GM19372 (cell line): ENCODE results near the gene PLCE1.

Source experiments
- ATAC-seq: cut with Tn5 transposase; IDR thresholded peaks from one replicate; pipeline ENCODE4 v1.9.1; 2021; ENCODE audit warnings: mild to moderate bottlenecking, low read depth, moderate library complexity; ENCODE audit not compliant: unreplicated experiment

The PLCE1 gene

DNA sequence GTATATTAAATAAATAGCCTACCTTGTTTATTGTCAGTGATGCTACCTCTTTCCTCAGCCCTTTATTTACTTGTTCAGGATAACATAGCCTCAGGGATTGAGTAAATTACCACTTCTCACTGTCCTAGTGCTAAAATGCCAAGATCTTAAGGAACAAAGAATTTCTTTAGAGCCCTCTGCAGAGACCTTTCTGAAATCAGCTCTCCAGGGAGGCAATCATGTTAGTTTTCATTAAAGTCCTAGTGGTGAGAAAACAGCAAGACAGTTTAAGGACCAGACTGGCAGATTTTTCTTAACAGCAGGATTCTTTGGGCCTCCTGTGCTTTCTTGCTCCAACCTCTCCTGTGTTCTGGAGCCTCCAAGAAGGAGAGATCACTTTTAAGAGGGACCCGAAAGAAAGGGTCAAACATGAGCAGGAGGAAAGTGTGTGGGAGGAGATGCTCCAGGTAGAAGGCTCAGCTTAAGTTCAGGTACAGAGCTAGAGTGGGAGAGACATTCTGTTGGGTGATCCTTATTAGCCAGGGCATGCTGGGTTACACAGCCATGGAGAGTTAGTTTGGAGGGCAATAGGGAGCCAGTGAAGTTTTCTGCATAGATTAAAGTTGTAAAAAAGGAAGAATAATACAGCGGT lies 1.2 kb upstream of the PLCE1 start:
- ATAC-seq: no peak

GRCh38 chr10:93993414-93993781 lies 333 bp upstream of the PLCE1 start:
- no peak for ATAC-seq

DNA sequence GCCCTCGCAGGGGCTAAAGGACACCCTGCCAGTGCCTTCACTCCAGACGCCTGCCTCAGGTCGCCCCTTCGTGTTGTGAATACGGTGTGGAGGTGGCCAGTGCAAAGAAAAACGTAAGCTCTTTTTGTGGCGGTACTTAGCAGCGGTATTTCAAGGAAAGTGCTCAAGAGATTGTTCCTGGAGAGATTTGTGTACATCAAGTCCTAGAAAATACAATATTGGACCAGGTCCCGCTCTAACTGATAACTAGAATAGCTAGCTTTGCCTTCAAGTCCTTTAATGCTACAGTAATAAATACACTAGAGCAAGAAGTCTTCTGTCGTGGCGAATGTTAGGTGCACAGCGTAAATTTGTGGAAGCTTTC lies 689 bp downstream of the PLCE1 start:
- no peak for ATAC-seq

DNA sequence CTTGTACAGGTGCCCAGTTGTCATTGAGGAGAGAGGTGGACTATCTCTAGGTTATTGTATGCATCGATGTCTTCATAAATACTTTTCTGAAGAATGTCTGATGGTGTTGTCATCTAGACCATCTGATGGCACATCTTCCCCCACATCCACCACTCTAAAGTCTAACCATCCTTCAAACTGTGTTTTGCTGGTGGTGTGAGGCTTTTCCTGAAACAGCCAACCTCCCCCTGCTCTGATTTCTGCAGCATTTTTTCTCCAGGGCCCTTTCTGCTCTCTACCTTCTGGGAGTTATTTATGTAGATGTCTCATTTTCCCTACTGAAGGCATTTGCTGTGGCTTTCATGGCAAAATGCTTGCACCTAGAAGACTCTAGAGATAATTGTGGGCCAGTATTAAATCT lies 1.5 kb downstream of the PLCE1 start:
- ATAC-seq: no peak

DNA sequence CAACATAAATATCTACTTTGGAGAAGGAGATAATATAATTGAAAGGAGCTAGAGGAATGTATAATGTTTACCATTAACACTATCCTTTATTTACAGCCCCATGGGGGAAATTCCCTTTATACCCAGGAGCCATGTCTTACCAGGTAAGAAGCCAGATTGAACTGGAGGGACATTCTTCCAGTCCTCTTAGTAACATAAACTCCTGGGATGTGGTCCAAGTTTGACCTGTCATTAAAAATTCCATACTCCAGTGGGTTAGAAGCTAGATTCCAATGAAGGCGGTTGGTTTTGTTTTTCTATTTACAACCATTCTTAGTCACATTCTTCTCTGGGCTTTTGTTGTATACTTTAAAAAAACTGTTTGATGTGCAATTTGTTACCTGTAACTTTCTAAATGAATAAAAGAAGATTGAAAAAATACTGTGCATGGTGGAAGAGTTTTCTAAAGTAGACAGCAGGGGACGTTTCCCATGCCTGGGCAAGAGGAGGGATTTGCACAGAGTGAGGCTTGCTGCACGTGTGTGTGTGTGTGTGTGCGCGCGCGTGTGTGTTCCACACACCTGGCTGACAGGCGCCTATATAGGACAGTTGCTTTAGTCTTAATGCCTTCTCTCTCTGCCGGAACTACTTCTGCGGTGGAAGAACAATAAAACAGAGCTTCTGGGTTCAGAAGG lies 2.0 kb downstream of the PLCE1 start:
- ATAC-seq: no peak

- no peak for ATAC-seq
Observed at GRCh38 chr10:93996551-93996950, 2.8 kb downstream of the PLCE1 start.

- ATAC-seq: no peak
Observed at GRCh38 chr10:93997546-93997945, 3.8 kb downstream of the PLCE1 start.

- ATAC-seq: no peak
Observed at GRCh38 chr10:93999401-93999851, 5.7 kb downstream of the PLCE1 start.

- no peak for ATAC-seq
Observed at GRCh38 chr10:94000638-94001415, 7.1 kb downstream of the PLCE1 start.

DNA sequence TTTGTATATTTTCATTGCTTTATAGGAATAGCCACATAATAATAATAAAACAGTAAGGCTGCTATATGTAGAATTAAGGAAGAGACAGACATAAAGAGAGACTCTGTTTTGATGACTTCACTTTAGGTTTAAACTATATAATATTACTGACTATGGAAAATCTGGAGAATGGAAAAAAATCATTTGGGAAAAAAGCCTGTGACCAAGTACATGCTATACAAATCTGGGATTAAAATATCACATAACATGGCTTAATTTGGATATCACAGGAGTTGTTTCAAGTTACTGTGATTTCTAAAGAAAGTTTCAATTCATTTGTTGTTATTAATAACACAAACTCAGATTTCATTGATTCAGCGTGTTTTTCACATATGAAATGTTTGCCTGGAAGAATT lies 7.7 kb downstream of the PLCE1 start:
- ATAC-seq: no peak

DNA sequence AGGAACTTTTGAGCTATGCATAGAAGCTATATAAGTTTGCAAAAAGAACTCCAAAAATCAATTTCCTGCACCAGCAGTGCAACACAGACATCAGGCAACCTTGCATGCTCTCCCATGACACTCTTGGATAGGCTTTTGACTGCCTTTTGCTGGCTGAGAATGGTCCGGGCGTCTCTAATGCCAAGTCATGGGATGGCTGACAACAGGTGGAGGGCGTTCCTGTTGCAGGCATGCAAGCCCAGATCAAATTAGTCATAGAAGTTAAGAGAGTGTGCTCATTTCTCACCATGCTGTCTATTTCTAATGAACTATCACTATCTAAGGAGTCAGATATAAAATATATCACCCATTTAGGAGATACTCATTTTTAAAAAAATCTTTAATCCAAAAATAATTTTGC lies 8.4 kb downstream of the PLCE1 start:
- no peak for ATAC-seq

DNA sequence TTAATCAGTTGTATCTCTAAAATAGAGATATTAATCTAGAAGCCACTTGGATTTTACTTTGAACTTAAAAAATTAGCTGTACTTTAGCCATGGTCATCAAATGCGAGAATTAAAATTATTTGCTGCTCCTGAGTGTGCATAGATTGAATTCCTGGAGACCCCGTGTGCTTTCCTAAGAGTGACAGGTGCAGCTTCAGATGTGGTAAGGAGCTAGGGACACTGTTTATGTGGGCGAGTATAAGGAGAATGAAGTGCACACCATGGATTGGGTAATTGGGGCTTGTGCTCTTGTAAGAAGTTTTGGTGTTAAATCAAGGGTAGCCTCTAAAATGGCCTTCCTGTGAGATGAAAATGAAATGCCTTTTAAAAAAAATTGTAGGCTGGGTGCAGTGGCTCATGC lies 9.8 kb downstream of the PLCE1 start:
- ATAC-seq: no peak

GRCh38 chr10:94005050-94005449 lies 11.3 kb downstream of the PLCE1 start:
- ATAC-seq: no peak

DNA sequence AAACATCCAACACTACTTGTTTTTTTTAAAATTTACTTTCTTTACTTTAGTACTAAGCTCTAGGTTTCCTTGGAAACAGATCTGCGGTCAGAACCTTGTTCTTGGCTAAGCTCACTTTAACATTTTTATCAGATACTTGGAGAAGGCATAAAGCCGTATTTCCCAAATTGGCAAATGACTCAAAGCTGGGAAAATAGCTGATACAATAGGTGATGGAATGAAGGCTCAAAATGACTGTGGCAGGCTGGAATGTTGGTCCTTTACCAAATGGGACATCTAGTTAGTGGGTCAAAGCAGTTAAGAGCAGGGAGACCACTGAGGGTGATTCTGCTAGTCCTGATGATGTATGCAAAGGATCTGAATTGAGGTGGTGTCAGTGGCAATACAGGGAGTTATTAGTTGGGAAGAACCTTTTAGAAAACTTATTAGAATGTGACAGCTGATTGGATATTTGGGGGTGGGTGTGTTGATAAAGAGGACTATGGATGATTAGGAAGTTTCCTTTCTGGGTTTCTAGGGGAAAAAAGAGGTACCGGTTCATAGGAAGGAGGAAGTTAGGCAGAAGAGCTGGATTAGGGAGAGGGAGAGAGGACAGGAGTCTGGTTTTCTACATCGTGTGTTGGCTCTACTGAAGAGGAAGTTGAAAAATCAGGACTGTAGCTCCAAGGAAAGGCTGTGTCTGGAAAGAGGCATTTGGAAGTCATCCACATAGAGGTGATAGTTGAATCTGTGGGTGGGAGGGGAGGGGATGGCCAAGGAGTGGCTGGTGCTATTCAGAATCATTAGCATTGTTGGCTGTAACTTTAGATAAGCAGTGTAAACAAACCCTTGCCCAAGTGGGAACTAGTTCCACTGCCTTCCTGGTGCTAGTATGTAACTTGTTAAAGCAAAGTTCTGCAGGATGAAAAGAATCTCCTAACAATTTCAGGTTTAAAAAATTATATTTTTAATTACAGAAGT lies 13.1 kb downstream of the PLCE1 start:
- no peak for ATAC-seq

- no peak for ATAC-seq
Observed at GRCh38 chr10:94008526-94008925, 14.8 kb downstream of the PLCE1 start.

- ATAC-seq: no peak
Observed at GRCh38 chr10:94010116-94010515, 16.4 kb downstream of the PLCE1 start.

DNA sequence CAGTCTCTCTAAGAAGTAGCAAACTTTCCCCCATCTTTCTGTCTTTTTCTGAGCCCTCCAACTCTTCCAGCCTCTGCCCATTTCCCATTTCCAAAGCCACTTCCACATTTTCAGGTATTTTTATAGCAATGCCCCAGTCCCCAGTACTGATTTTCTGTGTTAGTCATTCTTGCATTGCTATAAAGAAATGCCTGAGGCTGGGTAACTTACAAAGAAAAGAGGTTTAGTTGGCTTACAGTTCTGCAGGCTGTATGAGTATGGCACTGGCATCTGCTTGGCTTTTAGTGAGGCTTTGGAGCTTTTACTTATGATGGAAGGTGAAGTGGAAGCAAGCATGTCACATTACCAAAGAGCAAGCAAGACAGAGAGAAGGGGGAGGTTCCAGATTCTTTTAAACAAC lies 17.2 kb downstream of the PLCE1 start:
- no peak for ATAC-seq

- ATAC-seq: no peak
Observed at GRCh38 chr10:94011296-94011695, 17.6 kb downstream of the PLCE1 start.

GRCh38 chr10:94012834-94013233 lies 19.1 kb downstream of the PLCE1 start:
- ATAC-seq: no peak

DNA sequence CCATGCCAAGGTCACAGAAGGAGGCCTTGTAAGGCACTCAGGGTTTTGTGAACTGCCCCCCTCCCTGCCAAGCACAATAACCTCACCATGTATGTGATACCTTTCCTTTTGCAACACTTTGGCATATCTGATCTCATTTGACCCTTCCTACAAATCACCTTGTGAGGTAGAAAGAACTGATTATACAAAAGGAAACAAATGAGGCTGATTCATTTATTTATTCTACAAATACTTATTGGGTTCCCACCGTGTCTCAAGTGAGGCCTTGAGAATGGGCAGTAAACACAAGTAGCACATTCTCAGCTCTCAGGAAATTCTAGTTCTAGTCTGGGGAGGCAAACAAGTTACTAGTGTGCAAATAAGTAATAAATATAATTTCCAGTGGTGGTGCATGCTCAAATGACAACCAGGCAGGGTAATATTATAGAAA lies 19.6 kb downstream of the PLCE1 start:
- ATAC-seq: no peak

- no peak for ATAC-seq
Observed at GRCh38 chr10:94014304-94014703, 20.6 kb downstream of the PLCE1 start.
